GF-D8 (cell line): ENCODE results near the gene MBD6.

ENCODE experiments used
- DNase-seq: peaks from one replicate; lab custom pipeline; 2025; lab: John Stamatoyannopoulos, UW

The MBD6 gene

DNA sequence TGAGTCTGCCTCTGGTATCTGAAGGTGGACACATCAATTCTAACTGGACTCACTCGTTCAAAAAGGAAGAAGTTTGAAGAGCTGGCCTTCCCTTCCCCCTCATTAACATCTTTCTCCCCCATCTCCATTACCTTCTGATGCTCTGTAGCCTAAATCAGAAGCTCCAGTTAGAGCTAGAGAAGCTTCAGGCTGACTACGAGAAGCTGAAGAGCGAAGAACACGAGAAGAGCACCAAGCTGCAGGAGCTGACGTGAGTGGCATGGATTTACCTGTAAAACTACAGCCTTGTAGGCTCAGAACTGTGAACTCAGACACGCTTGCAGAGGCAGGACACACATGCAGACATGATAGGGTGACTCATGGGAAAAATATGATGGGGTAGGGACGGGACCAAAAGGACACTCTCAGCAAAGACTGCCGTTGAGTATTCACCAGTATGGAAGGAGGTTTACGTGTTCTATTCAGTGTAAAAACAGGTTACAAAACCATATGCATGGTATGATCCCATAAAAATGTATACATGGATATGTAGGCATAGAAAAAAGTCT, 54.1 kb downstream of the MBD6 start:
- DNase-seq = no peak

DNA sequence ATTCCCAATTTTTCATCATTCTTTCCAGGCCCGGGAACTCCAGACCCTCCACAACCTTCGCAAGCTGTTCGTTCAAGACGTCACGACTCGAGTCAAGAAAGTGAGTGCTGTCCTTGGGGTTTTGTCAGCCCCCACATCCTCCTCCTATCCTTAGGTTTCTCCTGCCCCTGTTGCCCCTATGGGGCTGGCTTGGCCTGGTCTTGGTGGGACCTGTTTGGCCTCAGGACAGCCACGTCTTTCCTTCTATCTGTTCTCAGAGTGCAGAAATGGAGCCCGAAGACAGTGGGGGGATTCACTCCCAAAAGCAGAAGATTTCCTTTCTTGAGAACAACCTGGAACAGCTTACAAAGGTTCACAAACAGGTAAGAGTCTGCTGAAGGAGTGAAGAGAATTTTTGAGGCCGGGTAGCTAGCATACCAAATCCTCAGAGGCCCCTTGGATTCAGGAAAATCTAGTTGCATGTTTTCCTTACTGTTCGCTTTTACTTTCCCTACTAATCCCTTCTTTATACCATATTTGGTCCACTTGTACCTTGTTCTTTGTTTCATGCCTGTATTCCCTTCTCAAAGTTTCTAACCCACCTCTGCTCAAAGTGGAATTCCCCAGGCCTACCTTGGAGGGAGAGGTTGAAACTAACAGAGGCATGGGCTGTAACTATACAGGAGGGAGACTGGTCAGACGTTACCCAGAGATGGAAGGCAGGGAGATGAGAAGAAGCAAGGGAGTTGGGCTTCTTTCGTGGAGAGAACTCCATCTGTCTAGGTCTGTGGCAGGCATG, 55.5 kb downstream of the MBD6 start:
- DNase-seq = no peak

GRCh38 chr12:57579011-57579410, 56.4 kb downstream of the MBD6 start:
- DNase-seq = no peak
